ENCODE data around the gene MFNG. TPM values are rescaled to one million over a fixed set of nuclear protein-coding genes. Genes with fewer than 3 reads are reported as not detected.

The MFNG gene
- polyA plus RNA-seq, 1 donor: 9.7 TPM

DNA sequence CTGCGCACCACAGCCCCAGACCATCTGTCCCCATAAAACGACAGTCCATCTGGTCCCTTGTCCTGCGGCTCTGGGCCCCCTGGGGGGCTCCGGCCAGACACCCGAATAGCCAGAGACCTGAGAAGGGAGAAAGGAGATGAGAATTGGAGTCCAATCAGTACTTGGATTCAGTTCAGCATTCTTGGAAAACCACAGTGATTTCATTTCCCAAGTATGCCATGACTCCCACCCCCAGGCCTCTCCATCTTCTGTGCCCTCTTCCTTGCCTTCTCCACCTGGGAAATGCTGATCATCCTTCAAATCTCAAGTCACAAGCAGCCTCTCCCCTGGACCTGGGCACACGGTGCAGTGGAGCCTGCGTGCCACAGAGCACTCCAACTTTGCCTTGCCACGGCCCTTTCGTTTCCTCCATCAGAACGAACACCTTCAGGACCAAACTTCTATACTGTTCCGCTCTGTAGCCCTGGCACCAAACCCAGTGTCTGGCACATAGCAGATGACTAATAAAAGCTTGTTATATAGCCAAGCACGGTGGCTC lies 10.9 kb upstream of the MFNG start:
- no peak for DNase-seq

DNA sequence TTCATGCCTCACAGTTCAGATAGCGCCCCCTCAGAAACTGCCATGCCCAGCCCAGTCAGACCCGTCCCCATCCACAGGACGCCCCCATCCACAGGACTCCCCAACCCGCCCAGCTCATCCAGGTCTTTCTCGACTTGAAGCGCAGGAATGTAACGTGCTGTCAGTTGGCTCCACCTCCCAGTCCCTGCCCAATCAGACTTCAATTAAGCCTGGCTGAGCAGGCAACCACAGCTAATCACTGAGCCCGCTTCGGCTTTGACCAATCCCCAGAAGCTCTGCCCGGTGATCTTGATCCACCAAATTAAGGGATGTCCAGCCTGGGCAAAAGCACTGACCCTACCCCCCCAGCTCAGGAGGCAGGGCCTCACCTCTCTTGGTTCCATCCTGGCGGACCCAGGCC lies 10.5 kb upstream of the MFNG start:
- no peak for DNase-seq

DNA sequence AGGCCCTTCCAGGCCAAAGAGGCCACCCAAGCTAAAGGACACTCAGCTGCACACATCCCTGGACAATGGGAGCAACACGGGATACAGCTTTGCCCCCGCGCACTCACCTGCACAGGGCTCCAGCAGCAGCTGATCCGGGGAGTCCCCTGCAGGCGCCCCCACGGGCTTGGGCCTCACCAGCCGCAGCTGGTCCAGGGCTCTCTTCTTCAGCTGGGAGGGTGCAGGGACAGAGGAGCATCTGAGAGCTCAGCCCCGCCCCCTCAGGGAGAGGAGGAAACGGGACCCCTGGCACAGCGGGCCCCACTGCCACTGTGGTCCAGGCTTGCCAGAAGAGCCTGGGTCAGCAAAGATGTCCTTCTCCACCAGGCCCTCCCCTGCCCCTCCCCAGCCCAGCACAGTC lies 7.8 kb upstream of the MFNG start:
- DNase-seq: no peak

DNA sequence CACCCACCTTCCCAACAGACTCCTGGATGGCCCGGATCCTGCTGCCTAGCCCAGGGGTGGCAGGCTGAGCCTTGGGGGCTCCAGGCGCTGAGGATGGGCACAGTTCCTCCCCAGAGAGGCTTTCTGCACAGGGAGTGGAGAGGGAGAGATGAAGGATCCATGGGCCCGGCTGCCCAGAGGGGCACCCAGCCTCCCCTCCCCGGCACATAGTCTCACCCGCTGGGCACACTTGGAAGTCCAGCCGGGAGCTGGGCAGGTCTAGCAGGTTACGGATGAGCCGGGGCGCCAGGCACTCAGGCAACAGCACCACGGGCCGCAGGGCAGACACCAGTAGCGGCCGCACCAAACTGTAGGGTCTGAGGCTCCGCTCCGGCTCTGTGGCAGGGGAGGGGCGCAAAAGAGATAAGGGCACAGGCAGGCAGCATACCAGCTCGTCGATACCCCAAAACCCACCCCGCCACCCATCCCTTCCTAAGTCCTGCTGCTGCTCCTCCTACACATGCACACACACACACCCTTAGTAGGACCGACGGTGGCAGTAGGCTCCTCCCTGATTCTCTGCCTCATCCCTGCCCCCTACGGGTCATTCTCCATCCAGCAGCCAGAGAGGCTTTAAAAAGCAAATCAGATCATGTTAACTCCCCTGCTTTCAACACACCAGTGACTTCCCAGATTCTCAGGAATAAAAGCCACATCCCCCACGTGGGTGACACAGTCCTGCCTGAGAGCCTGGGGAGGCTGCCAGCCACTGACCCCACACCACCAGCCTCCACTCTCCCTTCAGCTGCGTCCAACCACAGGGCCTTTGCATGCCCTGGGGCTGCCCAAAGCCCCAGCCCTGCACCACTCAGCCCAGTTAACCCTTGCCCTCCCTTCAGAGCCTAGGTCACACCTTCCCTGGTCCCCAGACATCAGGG lies 6.5 kb upstream of the MFNG start:
- DNase-seq: no peak

DNA sequence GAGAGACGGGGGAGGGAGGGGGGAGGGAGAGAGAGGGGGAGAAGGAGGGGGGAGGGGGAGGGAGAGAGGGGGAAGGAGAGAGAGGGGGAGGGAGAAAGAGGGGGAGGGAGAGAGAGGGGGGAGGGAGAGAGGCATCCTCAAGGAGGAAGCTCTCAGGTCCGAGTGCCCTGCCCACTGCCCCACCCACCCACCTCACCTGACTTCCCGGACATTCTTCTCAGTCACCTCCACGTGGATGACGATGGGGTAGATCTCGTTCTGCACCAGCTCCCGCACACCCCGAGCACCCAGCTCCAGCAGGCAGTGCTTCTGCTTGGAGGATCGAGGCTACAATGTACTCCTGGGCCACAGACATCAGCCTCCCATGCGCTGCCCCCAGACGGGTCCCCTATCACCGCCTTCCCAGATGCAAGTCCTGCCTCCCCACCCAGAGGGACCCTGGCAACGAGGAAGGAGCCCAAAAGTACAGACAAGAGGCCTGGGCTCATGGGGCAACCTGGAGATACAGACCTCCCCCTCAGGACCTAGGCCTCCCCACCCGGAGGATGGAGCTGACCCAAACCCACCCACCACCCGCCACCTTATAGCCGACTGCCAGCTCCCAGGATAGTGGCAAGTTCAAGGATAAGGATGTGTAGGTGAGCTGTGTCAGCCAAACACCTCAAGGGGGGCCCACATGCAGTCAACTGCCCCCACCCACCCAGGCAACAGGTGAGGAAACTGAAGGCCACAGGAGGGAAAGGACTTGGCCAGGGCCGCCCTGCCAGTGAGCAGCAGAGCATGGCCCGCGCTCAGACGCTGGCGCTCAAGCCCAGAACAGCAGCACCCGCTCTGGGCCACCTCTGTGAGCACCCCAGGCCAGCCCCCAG lies 5.6 kb upstream of the MFNG start:
- DNase-seq: no peak

DNA sequence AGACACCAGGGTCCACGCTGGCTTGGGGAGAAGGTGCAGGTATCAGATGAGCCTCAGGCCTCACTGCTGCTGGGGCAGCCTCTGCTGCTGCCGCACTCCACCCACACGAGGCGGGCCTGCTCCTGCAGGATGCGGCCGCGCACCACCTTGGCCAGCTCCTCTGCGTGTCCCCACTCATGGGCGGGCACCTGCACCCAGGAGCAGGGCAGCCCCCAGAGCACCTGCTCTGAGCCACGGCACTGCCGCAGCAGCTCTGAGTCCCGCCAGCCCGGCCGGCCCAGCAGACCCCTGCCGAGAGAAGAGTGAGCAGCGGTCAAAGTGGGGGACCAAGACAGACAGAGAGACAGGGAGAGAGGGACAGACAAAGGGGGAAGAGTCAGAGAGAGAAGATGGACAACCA lies 4.9 kb upstream of the MFNG start:
- no peak for DNase-seq

DNA sequence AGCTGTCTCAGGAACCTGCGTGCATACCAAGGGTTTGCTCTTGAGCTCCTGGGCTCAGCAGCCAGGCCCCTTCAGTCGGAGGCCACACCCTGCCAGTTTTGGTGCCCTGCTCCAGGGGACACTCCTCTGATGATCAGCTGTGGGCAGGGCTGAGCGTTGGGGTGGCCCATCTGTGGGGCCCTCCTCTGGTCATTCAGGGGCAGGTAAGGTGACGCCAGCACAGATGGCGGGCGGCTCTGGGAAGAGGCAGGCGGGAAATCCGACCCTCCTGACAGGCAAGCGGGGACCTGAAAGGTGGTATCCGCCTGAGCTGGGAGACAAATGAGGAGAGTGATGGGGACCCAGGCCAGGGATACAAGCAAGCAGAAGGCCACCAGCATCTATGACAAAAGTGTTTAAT lies 3.8 kb upstream of the MFNG start:
- DNase-seq: no peak

DNA sequence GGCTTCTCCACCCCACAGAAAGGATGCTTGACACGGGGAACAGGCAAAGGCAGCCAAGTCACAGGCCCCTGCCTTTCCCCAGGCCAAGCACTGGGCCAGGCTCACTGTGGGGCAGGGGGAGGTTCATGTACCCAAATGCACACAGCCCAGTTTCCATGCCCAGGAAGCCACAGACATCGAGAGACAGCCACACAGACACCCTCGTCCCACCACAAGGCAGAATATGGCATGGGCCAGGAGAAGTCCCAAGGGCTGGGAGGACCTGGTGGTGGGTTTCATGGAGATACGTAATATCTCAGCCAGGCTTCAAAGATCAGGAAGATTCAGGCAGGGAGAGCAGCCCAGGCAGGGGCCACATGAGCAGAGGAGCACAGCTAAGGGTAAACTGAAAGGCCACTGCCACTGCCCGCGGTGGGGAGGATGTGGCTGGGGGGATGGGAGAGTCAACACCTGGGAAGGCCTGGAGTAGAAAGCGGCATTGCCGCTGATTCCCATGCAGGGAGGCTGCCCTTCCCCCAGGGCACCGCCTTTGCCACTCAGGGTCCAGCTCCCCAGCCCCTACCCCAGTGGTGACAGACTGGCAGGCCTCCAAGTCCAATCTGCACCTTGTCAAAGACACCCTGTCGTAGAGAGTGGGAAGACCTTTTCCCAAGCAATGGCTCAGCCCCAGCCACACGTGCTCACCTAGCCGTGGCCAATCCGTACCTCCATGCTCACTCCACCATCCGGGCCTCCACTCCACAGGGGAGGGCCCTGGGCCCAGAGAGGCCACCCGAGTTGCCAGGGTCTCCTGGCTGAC lies 2.4 kb upstream of the MFNG start:
- DNase-seq: no peak

DNA sequence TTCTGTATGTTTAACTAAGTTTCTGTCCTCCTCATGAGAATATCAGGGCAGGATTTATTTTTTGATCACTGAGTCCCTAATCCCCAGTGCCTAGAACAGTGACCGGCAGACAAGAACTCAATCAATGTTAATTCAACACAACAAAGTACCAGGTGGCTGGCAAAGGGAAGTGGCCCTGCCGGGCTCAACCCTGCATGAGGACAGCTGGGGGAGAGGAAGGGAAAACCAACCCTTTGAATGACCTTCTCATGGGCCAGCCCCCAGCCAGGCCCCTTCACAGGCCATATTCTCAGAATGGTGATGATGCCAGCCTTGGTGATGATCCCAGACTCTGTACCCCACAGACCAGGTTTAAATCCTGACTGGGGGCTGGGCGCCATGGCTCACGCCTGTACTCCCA lies 1.4 kb upstream of the MFNG start:
- DNase-seq: no peak

DNA sequence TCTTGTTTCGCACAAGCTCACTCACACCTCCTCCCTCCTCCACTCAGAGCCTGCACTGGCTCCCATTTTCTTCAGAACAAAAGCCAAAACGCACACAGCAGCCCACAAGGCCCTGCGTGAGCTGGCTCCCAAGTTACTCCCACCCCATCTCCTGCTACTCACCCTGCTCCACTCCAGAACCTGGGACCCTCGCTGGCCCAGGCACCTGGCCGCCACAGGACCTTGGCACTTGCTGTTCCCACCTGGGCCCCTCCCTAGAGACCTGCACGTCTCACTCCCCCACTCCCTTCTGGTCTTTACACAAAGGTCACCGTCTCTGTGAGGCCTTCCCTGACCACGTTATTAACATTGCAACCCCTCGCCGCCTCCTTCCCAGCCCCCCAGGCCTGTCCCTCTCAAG lies 945 bp upstream of the MFNG start:
- DNase-seq: no peak

DNA sequence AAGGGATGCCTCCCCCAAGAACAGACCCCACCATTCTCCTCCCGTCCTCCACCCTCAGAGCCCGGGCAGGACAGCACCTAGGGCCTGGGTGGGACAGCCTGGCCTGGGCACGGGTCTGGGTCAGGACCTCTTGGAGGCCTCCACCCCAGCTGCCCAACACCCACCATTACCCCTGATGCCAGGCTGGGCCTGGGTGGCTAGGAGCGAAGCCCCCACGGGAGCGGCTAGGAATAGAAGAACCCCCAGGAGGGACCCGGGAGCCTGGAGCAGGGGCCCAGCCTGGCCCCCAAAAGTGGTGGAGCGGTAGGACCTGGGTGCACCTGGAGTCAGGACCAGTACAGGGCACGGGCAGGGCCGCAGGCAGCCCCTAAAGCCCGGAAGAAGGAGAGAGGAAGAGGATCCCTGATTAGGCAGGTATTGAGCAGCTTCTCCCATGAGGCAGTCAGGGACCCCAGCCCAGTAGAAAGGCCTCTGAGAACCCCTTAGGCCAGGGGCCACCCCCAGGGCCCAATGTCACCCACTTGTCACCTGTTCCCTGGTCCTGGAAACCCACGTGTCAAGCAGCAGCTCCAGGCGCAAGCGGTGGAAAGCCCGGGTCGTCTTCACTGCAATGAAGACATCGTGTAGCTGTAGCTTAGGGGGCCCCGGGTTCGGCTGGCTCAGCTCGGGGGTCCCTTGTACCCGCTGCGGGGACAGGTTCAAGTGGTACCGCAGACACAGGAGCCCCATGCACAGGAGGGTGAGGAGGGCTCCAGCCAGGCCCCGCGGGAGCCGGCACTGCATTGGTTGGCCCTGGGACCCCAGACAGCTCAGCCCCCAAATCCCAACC lies 575 bp downstream of the MFNG start:
- no peak for DNase-seq

DNA sequence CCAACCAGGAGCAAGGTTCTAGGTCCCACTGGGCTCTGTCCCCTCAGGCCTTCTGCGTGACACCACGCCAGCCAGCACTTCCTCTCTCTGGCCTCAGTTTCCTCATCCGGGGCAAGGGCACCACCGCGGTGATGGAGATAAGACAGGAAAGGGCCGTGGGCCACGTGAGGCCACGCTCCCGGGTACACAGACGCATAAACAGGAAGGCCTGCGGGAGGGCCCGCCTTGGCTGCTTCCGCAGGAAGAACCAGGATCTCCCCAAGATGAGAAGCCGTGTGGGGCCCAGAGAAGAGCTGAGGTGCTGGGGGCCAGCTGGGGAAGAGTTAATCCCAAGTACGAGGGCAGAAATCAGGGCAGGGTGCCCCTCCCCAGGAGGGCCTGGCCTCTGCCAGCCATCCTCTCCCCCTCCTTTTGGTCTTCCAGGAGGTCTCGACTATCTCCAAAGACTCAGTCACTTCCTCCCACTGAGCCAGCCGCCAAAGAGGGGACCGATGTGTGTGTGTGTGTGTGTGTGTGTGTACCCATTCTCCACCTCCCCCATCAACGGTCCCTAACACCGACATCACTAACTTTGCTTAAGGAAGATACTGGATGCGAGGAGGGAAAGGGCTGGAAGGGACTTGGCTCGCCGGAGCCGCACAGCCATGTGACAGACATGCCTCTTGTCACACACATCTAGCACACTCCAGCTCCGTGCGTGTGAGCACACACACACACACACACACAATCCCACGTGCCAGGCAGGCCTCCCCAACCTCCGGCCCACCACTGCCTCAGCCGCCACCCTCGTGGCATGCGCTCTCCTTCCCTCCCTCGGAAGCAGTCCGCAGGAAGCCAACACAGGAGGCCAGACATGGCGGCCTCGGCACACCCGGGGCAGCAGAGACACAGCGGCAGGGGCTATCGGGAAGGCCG lies 1.4 kb downstream of the MFNG start:
- DNase-seq: no peak

DNA sequence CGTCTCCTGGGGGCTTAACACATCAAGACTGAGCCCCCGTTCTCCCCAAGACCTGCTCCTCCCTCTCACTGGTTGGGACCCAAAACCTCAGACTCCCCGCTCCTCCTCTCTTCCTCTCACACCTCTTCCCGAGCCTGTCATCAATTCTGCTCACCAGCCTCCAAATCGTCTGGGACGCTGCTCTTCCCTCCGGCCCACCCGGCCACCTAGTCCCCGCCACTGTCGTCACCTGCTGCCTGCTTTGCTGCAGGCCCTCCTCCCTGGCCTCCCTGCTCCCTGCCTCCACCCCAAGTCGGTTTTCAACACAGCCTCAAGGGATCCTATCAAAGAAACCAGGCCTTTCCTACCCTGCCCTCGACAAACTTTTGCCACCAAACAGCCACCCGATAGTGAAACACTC lies 3.1 kb downstream of the MFNG start:
- no peak for DNase-seq

DNA sequence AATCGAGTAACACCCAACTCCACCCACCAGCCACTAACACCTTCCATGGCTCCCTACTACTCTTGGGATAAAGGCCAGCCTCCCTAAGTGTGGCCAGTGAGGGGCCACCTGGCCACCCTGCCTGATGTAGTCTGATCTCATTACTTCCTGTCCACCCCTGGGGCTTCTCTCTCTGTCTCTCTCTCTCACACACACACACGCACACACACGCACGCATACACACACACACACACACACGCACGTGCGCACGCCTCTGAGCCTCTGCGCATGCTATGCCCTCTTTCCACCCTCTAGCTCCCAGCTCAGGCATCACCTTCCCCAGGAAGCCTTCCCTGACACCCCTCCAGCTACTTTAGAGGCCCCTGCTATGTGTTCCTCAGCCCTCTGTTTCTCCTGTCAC lies 3.9 kb downstream of the MFNG start:
- no peak for DNase-seq

DNA sequence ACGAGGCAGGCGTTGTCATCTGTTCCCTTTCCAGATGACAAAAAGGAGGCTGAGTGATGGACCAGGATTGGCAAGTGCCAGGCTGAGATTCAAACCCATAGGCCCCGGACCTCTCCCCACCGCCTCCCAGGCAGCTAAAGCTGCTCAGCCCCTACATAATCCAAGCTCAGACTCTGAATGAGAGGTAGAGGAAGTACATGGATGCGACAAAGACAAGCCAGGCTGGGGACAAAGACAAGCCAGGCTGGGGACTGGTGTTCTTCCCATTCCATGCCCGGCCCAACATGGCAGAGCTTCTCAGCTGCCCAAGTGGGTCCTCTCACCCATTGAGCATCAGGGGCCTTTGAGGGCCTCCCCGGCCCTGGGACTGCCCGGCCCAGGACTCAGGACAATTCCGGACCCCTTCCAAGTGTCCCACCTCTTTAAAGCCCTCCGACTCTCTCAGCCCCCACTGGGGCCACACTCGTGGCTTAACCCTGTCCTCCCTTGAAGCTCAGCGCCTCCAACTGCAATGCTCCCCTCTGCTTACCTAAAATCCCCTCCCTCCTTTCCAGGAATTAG lies 4.8 kb downstream of the MFNG start:
- no peak for DNase-seq

DNA sequence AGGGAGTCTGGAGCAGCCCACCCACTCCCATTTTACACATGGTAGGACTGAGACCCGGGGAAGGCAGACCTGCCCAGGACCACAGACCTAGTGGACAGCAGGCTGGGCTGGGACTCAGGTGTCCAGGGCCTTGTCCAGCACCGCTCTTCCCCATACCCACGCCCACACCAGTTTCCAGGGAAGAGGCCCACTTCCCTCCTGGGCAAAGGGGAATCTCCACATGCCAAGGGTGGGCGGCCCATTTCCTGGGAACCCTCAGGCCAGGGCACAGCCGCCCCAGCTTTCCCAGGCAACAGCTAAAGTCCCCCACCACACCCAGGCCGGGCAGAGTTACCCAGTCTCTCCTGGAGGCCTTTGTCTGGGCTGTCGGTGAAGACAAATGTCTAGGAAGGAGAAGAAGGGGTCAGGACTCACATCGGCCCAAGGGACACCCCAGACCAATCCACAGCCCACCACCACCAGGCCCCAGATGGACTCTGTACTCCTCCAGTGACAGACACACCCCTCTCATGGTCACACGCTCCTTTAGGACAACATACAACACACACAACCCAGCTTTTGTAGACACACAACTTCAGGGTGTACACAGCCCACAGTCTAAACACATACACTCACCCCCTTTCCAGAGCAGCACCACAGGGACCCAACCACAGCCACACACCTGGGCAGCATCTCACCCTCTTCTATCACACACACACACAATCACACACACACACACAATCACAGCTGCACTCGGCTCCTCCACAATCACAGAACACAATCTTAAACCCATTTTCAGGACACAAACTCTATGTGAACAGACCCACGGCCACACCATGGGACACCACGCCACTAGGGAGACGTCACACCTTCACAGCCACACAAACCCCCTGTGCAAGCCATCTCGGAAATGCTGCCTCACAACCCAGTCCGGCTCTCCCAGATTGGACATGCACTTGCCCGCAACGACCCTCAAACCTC lies 5.5 kb downstream of the MFNG start:
- DNase-seq: no peak

DNA sequence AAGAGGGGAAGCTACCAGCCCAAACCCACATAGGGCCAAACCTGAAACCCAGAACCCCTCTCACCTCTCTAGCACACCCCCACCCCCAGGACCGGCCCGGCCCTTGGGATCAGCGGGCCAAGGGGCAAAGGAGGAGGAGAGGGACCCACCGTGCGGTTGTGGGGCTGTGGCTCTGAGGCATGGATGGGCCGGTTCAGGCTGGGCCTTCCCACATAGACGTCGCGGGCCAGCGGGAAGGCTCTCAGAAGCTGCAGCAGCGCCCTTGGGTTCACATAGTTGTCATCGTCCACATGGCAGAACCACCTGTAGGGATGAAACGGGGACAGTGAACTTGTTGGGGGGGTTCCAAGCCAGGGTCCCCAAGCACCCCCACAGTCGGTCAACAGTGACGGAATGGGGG lies 7.0 kb downstream of the MFNG start:
- no peak for DNase-seq
